Gastroesophageal sphincter (tissue), 3 donors: ENCODE data around the gene ATG7.

Experiments used
- EP300 ChIP-seq: sonication (generic); formaldehyde crosslinking; IDR thresholded peaks from one replicate; pipeline ENCODE4 v1.6.1; 2017; ENCODE audit warnings: antibody characterized with exemption, mild to moderate bottlenecking
- POLR2A ChIP-seq, 2 donors: fragments of 450-650 bp; IDR thresholded peaks; one replicate each; pipeline ENCODE4 v1.6.1; 2017; ENCODE audit warnings: antibody characterized with exemption in 2 of 2, mild to moderate bottlenecking in 2 of 2, moderate library complexity in 1 of 2
- POLR2AphosphoS5 ChIP-seq: sonication (generic); formaldehyde crosslinking; IDR thresholded peaks from one replicate; pipeline ENCODE4 v1.6.1; 2017; ENCODE audit warnings: antibody characterized with exemption
- TF ChIP-seq, protein P1 (sequence below), 4 experiments: fragments of 200-600 bp in 2 of 4; fragments of 450-650 bp in 2 of 4; sonication (generic) in 1 of 4; IDR thresholded peaks; one replicate each; pipeline ENCODE4 v1.5.1; 2017 to 2019; ENCODE audit warnings: antibody characterized with exemption in 4 of 4, mild to moderate bottlenecking in 2 of 4, moderate library complexity in 2 of 4

DNA sequence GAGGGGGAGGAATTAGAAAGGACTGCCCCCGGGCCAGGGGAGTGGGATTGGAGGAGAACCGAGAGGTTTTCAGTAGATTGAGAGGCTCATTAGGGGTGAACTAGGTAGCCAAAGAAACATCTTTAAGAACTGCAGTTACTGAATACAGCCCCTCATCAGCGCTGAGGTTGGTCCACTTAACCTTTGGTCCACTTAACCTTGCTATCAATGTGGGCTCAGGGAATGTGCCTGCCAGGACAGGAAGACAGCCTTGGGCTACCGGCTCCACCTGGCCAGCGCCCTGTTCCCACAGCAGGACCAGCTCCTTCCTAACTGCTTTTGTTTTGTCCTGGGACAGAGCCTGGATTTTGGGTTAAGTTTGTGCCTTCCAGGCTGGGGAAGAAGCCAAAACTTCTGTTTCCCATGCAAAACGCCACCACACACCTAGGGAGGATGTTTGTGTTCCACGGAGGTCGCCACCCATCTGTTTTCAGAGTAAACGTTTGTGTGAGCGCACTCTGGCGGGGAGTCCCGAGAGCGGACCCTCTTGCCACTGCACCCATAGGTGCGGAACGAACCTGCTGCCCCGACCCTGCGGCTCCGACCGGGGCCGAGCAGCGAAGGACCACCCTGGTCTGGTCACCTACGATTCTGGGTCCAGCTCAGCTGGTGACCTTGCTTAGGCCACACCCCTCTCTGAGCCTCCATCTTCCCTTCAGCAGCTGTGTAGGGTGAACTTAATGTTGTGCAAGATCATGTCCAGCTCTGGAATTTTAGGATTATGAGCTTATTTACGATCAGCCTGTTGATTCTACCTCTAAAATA lies 264.1 kb downstream of the ATG7 start:
- TF ChIP-seq, protein P1, sequence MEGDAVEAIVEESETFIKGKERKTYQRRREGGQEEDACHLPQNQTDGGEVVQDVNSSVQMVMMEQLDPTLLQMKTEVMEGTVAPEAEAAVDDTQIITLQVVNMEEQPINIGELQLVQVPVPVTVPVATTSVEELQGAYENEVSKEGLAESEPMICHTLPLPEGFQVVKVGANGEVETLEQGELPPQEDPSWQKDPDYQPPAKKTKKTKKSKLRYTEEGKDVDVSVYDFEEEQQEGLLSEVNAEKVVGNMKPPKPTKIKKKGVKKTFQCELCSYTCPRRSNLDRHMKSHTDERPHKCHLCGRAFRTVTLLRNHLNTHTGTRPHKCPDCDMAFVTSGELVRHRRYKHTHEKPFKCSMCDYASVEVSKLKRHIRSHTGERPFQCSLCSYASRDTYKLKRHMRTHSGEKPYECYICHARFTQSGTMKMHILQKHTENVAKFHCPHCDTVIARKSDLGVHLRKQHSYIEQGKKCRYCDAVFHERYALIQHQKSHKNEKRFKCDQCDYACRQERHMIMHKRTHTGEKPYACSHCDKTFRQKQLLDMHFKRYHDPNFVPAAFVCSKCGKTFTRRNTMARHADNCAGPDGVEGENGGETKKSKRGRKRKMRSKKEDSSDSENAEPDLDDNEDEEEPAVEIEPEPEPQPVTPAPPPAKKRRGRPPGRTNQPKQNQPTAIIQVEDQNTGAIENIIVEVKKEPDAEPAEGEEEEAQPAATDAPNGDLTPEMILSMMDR (IDR thresholded peaks at IDR 0.05), result no peak
- TF ChIP-seq POLR2AphosphoS5, result no peak
- no peak for TF ChIP-seq EP300
- TF ChIP-seq POLR2A (IDR thresholded peaks at IDR 0.05), result no peak
